Mucosa of descending colon (tissue), 3 donors: Measurements from ENCODE around the gene CNDP1. TPM values are rescaled to one million over a fixed set of nuclear protein-coding genes. Genes with fewer than 3 reads are reported as not detected.

Experiments used
- ATAC-seq: fragments of 200-7000 bp; cut with Tn5 transposase; one replicate; pipeline ENCODE4 v1.9.1; 2020; ENCODE audit warnings: mild to moderate bottlenecking, moderate library complexity
- DNase-seq, 3 donors: peaks; one replicate each; pipeline ENCODE4 v3.0.0-alpha.2; 2020
- H3K36me3 ChIP-seq: fragments of 200-600 bp; one replicate; pipeline ENCODE4 v1.8.0; 2021; ENCODE audit warnings: low read depth, mild to moderate bottlenecking
- H3K4me1 ChIP-seq: fragments of 200-600 bp; one replicate; pipeline ENCODE4 v1.8.0; 2021; ENCODE audit warnings: low read depth, mild to moderate bottlenecking
- H3K4me3 ChIP-seq: fragments of 200-600 bp; one replicate; pipeline ENCODE4 v1.8.0; 2021; ENCODE audit warnings: mild to moderate bottlenecking
- H3K9me3 ChIP-seq: fragments of 200-600 bp; one replicate; pipeline ENCODE4 v1.8.0; 2021; ENCODE audit warnings: mild to moderate bottlenecking
- CTCF ChIP-seq: fragments of 200-600 bp; IDR thresholded peaks from one replicate; pipeline ENCODE4 v1.8.0; 2022; ENCODE audit warnings: antibody characterized with exemption, mild to moderate bottlenecking
- intact Hi-C, 2 donors: fragments of 100-400 bp; cut with DNase I in 1 of 2; cut with micrococcal nuclease in 1 of 2; formaldehyde crosslinking; loops; one replicate each; pipeline versions ENCODE4 v1.11.0 to v1.11.1; 2022; cut with DNase I, micrococcal nuclease
- total RNA-seq, 3 donors: library from RNA; stranded (reverse); fragmentation: NEBNext Ultra II Directional in 2 of 3; extraction: Animal tissue kit (Norgen Biotek cat#: 25700) in 2 of 3; gene quantifications; one replicate each; pipeline versions ENCODE4 v1.2.1 to v1.2.4, GENCODE V29; 2021 to 2023
- donor health status: DM: no; HTN: no; CAD: no; lungs with moderate emphysema.
- donor health status: DM: no; HTN: no; CAD: no.
- donor health status: DM: no; HTN: yes; CAD: no.

The CNDP1 gene
- total RNA-seq, 3 donors from 2014 or later, result 0.19 to 0.32 (median 0.19) TPM

- no peak overlapping the region for H3K4me3 ChIP-seq
- DNase-seq, result no peak
- H3K36me3 ChIP-seq, result peaks cover 10% of the 10 kb centered on the region
- peaks cover 12% of the 10 kb centered on the region for H3K4me1 ChIP-seq
- ATAC-seq, result no peak
- no peaks in the 10 kb centered on the region for H3K9me3 ChIP-seq
- intact Hi-C loops, result no loop called here
- TF ChIP-seq CTCF, result no peak
Measured at GRCh38 chr18:74507927-74508326, 26.4 kb upstream of the CNDP1 start.

GRCh38 chr18:74508366-74508765 lies 25.9 kb upstream of the CNDP1 start:
- H3K4me1 ChIP-seq, result peaks cover 12% of the 10 kb centered on the region
- ATAC-seq (no peak), DNase-seq (no peak)
- no peaks in the 10 kb centered on the region for H3K9me3 ChIP-seq
- peaks cover 10% of the 10 kb centered on the region for H3K36me3 ChIP-seq
- H3K4me3 ChIP-seq, result no peak overlapping the region
- intact Hi-C loops, result no loop called here
- no peak for TF ChIP-seq CTCF

- DNase-seq, result no peak
- peaks cover 10% of the 10 kb centered on the region for H3K36me3 ChIP-seq
- intact Hi-C loops, result no loop called here
- H3K4me1 ChIP-seq, result peaks cover 12% of the 10 kb centered on the region
- no peak overlapping the region for H3K4me3 ChIP-seq
- TF ChIP-seq CTCF, result no peak
- no peaks in the 10 kb centered on the region for H3K9me3 ChIP-seq
- ATAC-seq, result peak; percentile 80
Measured at GRCh38 chr18:74508821-74509225, 25.5 kb upstream of the CNDP1 start.

- DNase-seq (no peak), ATAC-seq (no peak)
- Histone ChIP-seq H3K36me3 (peaks cover 10% of the 10 kb centered on the region), H3K9me3 (no peaks in the 10 kb centered on the region), H3K4me3 (no peak overlapping the region), H3K4me1 (peaks cover 12% of the 10 kb centered on the region)
- intact Hi-C loops, result no loop called here
- TF ChIP-seq CTCF, result no peak
Measured at GRCh38 chr18:74509856-74510769, 24.2 kb upstream of the CNDP1 start.

GRCh38 chr18:74510770-74511095 lies 23.6 kb upstream of the CNDP1 start:
- ATAC-seq, result no peak
- Histone ChIP-seq H3K4me3 (no peak overlapping the region), H3K4me1 (peaks cover 12% of the 10 kb centered on the region), H3K9me3 (no peaks in the 10 kb centered on the region), H3K36me3 (peaks cover 10% of the 10 kb centered on the region)
- intact Hi-C loops, result no loop called here
- DNase-seq, result no peak
- TF ChIP-seq CTCF, result no peak
